HepG2 (cell line): ENCODE results near the gene CCDC157. TPM values are rescaled to one million over a fixed set of nuclear protein-coding genes. Genes with fewer than 3 reads are reported as not detected.
A peak's percentile ranks its signal among the peaks of the same experiment; 100 is the strongest.

Source experiments
- HDAC2 ChIP-seq: sonication (generic); formaldehyde crosslinking; IDR thresholded peaks from 2 replicates; pipeline ENCODE4 v1.4.0; 2020; ENCODE audit warnings: missing genetic modification reagents
- HOXA3 ChIP-seq: sonication (generic); formaldehyde crosslinking; IDR thresholded peaks from 2 replicates; pipeline ENCODE4 v1.5.0; 2020; ENCODE audit warnings: missing genetic modification reagents
- NFYB ChIP-seq: sonication (generic); formaldehyde crosslinking; IDR thresholded peaks from 2 replicates; pipeline ENCODE4 v1.4.0; 2020; ENCODE audit warnings: missing genetic modification reagents
- PAXIP1 ChIP-seq: sonication (generic); formaldehyde crosslinking; conservative IDR thresholded peaks from 2 replicates; pipeline ENCODE4 v1.4.0; 2020; ENCODE audit warnings: mild to moderate bottlenecking, missing genetic modification reagents, moderate library complexity
- PHF5A ChIP-seq: IDR thresholded peaks from one replicate; pipeline ENCODE4 v1.6.1; 2018; ENCODE audit warnings: low read depth, missing genetic modification reagents; ENCODE audit not compliant: unreplicated experiment
- RBFOX2 ChIP-seq: fragments of 200-400 bp; formaldehyde crosslinking; IDR thresholded peaks from 2 replicates; pipeline ENCODE4 v1.6.1; 2017; ENCODE audit warnings: low read depth, mild to moderate bottlenecking, low read length
- RNF2 ChIP-seq: fragments of 450-650 bp; conservative IDR thresholded peaks from 2 replicates; pipeline ENCODE4 v1.6.1; 2016; ENCODE audit warnings: low read depth
- ZBTB7A ChIP-seq: sonication (generic); formaldehyde crosslinking; IDR thresholded peaks from 2 replicates; pipeline ENCODE4 v1.8.0; 2022; ENCODE audit warnings: mild to moderate bottlenecking, missing genetic modification reagents
- ZFP36 ChIP-seq: fragments of 150-350 bp; IDR thresholded peaks from 2 replicates; pipeline ENCODE4 v1.6.1; 2018; ENCODE audit warnings: borderline replicate concordance, low read length, low read depth; ENCODE audit not compliant: partially characterized antibody
- ZGPAT ChIP-seq: IDR thresholded peaks from 2 replicates; pipeline ENCODE4 v1.6.1; 2016; ENCODE audit warnings: mild to moderate bottlenecking
- ZMYM4 ChIP-seq: sonication (generic); formaldehyde crosslinking; IDR thresholded peaks from 2 replicates; pipeline ENCODE4 v1.8.1; 2023; ENCODE audit warnings: mild to moderate bottlenecking, missing genetic modification reagents
- ZNF33A ChIP-seq: sonication (generic); formaldehyde crosslinking; IDR thresholded peaks from 2 replicates; pipeline ENCODE4 v1.5.1; 2020; ENCODE audit warnings: missing genetic modification reagents, mild to moderate bottlenecking, moderate library complexity, borderline replicate concordance
- ZNF597 ChIP-seq: sonication (generic); formaldehyde crosslinking; IDR thresholded peaks from 2 replicates; pipeline ENCODE4 v1.5.0; 2020; ENCODE audit warnings: missing genetic modification reagents
- polyA plus RNA-seq, 8 experiments: library from polyadenylated mRNA; depleted of rRNA in 3 of 8; stranded (reverse) in 7 of 8; unstranded in 1 of 8; fragments of >200 nt; fragmentation: Illumina TruSeq in 4 of 8; extraction: Trizol in 4 of 8; gene quantifications; 2 replicates each; pipeline versions ENCODE4 v1.2.1 to v1.2.3, GENCODE V29; 2011 to 2016; ENCODE audit warnings: low read depth in 4 of 8, missing spikeins in 1 of 8, mixed read lengths in 1 of 8; ENCODE audit not compliant: insufficient read depth in 1 of 8
- total RNA-seq, 5 experiments: library from RNA; depleted of rRNA; stranded (reverse); fragments of >200 nt; fragmentation: Illumina TruSeq; extraction: Trizol; gene quantifications; 2 replicates each; pipeline ENCODE4 v1.2.3, GENCODE V29; 2016; ENCODE audit warnings: low read depth in 1 of 5

The CCDC157 gene
- total and polyA plus RNA-seq, 2 of the 13 experiments (the other 11 are each of a cell fraction or from before 2014, with no cell fraction given) = 1.4 to 1.6 TPM

GRCh38 chr22:30386960-30387827, 30.4 kb downstream of the CCDC157 start, which contains the start of gene RNF215 (continued):
- no peak for TF ChIP-seq ZNF597 (CRISPR knock-in tag)
- no peak for TF ChIP-seq RNF2
- TF ChIP-seq HOXA3 = no peak; the same call in 1 of the 2 replicates
- TF ChIP-seq PHF5A (CRISPR knock-in tag) = no peak
- TF ChIP-seq PAXIP1 (CRISPR knock-in tag) = no peak
- peak; percentile 19; the same call in 1 of the 2 replicates for TF ChIP-seq RBFOX2
- no peak for TF ChIP-seq ZNF33A (CRISPR knock-in tag)
- no peak for TF ChIP-seq HDAC2 (CRISPR knock-in tag)
- 0 out of 2 replicates have a peak, but pooled peaks have one; percentile 42 for TF ChIP-seq ZBTB7A (CRISPR knock-in tag)
- TF ChIP-seq ZFP36 = no peak
- TF ChIP-seq ZGPAT = 0 out of 2 replicates have a peak, but pooled peaks have one; percentile 25
- TF ChIP-seq ZMYM4 = peak; percentile 26; the same call in 1 of the 2 replicates
- no peak for TF ChIP-seq NFYB
